IMR-90 (cell line): ENCODE results near the gene RAB23. TPM values are rescaled to one million over a fixed set of nuclear protein-coding genes. Genes with fewer than 3 reads are reported as not detected.
A peak's percentile ranks its signal among the peaks of the same experiment; 100 is the strongest.

Source experiments
- ATAC-seq: fragments of 200-7000 bp; cut with Tn5 transposase; 2 replicates; pipeline ENCODE4 v1.9.1; 2020; ENCODE audit warnings: low read depth, mild to moderate bottlenecking, moderate library complexity
- BruUV-seq: library from RNA; stranded (reverse); fragments of 400-500 nt; replicated peaks from 2 replicates; lab custom pipeline; 2021; lab: Mats Ljungman, UMichigan
- CTCF ChIA-PET: fragments of 300-600 bp; formaldehyde crosslinking; extraction: SDS; loops from one replicate; lab custom pipeline; 2021; ENCODE audit warnings: antibody characterized with exemption; lab: Yijun Ruan, JAX
- POLR2A ChIA-PET: fragments of 300-600 bp; sonication (Branson Sonifier 250); formaldehyde crosslinking; loops from one replicate; lab custom pipeline; 2022; ENCODE audit warnings: antibody characterized with exemption; ENCODE audit not compliant: unreplicated experiment; lab: Charles Lee
- DNase-seq: peaks from one replicate; pipeline ENCODE4 v3.0.0; 2013
- H2AFZ ChIP-seq: replicated peaks from 2 replicates; pipeline ENCODE3; 2013; ENCODE audit warnings: low read length, mild to moderate bottlenecking; ENCODE audit not compliant: poor library complexity
- H2AK5ac ChIP-seq: 2 replicates; pipeline ENCODE4 v1.6.1; 2013; ENCODE audit warnings: low read depth, low read length, inconsistent platforms
- H2AK9ac ChIP-seq: replicated peaks from 2 replicates; pipeline ENCODE3; 2013; ENCODE audit warnings: mild to moderate bottlenecking, low read depth, low read length, moderate library complexity; ENCODE audit not compliant: poor library complexity
- H2BK120ac ChIP-seq: 2 replicates; pipeline ENCODE4 v1.6.1; 2013; ENCODE audit warnings: low read depth, low read length, inconsistent platforms
- H2BK15ac ChIP-seq: 3 replicates; pipeline ENCODE4 v1.6.1; 2013; ENCODE audit warnings: low read depth, low read length, inconsistent platforms
- H2BK20ac ChIP-seq: 2 replicates; pipeline ENCODE4 v1.6.1; 2013; ENCODE audit warnings: low read depth, mild to moderate bottlenecking, inconsistent platforms, low read length, moderate library complexity
- H2BK5ac ChIP-seq: 2 replicates; pipeline ENCODE4 v1.6.1; 2013; ENCODE audit warnings: mild to moderate bottlenecking, low read depth, low read length, inconsistent platforms; ENCODE audit not compliant: poor library complexity, severe bottlenecking
- H3K14ac ChIP-seq: replicated peaks from 2 replicates; pipeline ENCODE4 v1.6.1; 2013; ENCODE audit warnings: low read depth, low read length, inconsistent platforms
- H3K18ac ChIP-seq: 2 replicates; pipeline ENCODE4 v1.6.1; 2013; ENCODE audit warnings: low read depth, low read length, control low read depth
- H3K23ac ChIP-seq: 2 replicates; pipeline ENCODE4 v1.6.1; 2013; ENCODE audit warnings: low read depth, low read length, inconsistent platforms
- H3K27ac ChIP-seq: 2 replicates; pipeline ENCODE4 v1.5.1; 2013; ENCODE audit warnings: mild to moderate bottlenecking, control low read depth, low read length; ENCODE audit not compliant: insufficient read depth
- H3K27me3 ChIP-seq: 2 replicates; pipeline ENCODE4 v1.6.1; 2013; ENCODE audit warnings: low read length; ENCODE audit not compliant: control insufficient read depth, insufficient read depth
- H3K36me3 ChIP-seq: 2 replicates; pipeline ENCODE4 v1.6.1; 2013; ENCODE audit warnings: low read length, mixed read lengths; ENCODE audit not compliant: control insufficient read depth, insufficient read depth
- H3K4ac ChIP-seq: 2 replicates; pipeline ENCODE4 v1.6.1; 2013; ENCODE audit warnings: low read depth, low read length, inconsistent platforms
- H3K4me1 ChIP-seq: 2 replicates; pipeline ENCODE4 v1.6.1; 2013; ENCODE audit warnings: low read length, mixed read lengths; ENCODE audit not compliant: control insufficient read depth, insufficient read depth
- H3K4me2 ChIP-seq: 2 replicates; pipeline ENCODE4 v1.6.1; 2013; ENCODE audit warnings: low read depth, mild to moderate bottlenecking, control low read depth, low read length, moderate library complexity
- H3K4me3 ChIP-seq: 2 replicates; pipeline ENCODE4 v1.5.1; 2013; ENCODE audit warnings: low read depth, mild to moderate bottlenecking, control low read depth, low read length, moderate library complexity; ENCODE audit not compliant: insufficient read depth
- H3K56ac ChIP-seq: 2 replicates; pipeline ENCODE4 v1.6.1; 2013; ENCODE audit warnings: low read length, inconsistent platforms; ENCODE audit not compliant: insufficient read depth; ENCODE audit errors: extremely low read depth
- H3K79me1 ChIP-seq, 2 experiments: 2 replicates each; pipeline ENCODE4 v1.6.1; 2013; ENCODE audit warnings: low read length in 2 of 2, inconsistent platforms in 1 of 2, low read depth in 1 of 2
- H3K9ac ChIP-seq: 2 replicates; pipeline ENCODE4 v1.6.1; 2013; ENCODE audit warnings: low read depth, low read length, control low read depth
- H3K9me1 ChIP-seq: 2 replicates; pipeline ENCODE4 v1.6.1; 2013; ENCODE audit warnings: low read length, inconsistent platforms; ENCODE audit not compliant: insufficient read depth
- H3K9me3 ChIP-seq: 2 replicates; pipeline ENCODE4 v1.6.1; 2013; ENCODE audit warnings: low read length; ENCODE audit not compliant: control insufficient read depth, insufficient read depth
- H4K20me1 ChIP-seq: 2 replicates; pipeline ENCODE4 v1.6.1; 2013; ENCODE audit warnings: low read length, inconsistent platforms; ENCODE audit not compliant: insufficient read depth
- H4K5ac ChIP-seq: 2 replicates; pipeline ENCODE4 v1.6.1; 2013; ENCODE audit warnings: mild to moderate bottlenecking, low read depth, low read length, control low read depth
- H4K8ac ChIP-seq, 2 experiments: 2 replicates each; pipeline ENCODE4 v1.6.1; 2013; ENCODE audit warnings: low read depth in 2 of 2, low read length in 2 of 2, control low read depth in 1 of 2, inconsistent platforms in 1 of 2
- H4K91ac ChIP-seq: 2 replicates; pipeline ENCODE4 v1.6.1; 2013; ENCODE audit warnings: low read depth, low read length, inconsistent platforms; ENCODE audit not compliant: insufficient read depth
- CEBPB ChIP-seq: IDR thresholded peaks from 2 replicates; pipeline ENCODE4 v1.6.1; 2012; ENCODE audit warnings: low read depth, low read length, improper control_type of control experiment
- CTCF ChIP-seq: conservative IDR thresholded peaks from 2 replicates; pipeline ENCODE4 v1.5.1; 2012; ENCODE audit warnings: mild to moderate bottlenecking, low read depth, low read length, improper control_type of control experiment
- MAZ ChIP-seq: IDR thresholded peaks from 2 replicates; pipeline ENCODE4 v1.6.1; 2012; ENCODE audit warnings: low read depth, mild to moderate bottlenecking, low read length, improper control_type of control experiment, moderate library complexity, borderline replicate concordance
- WGBS, 2 experiments: methylation state at CpG; one replicate each; pipeline versions ENCODE4 v1.1.5 to v1.1.7; 2013; ENCODE audit warnings: missing lambda C conversion rate in 2 of 2; ENCODE audit not compliant: insufficient read length in 1 of 2; ENCODE audit errors: extremely low coverage in 2 of 2; 5-methylcytosine and 5-hydroxymethylcytosine counted together
- dilution Hi-C: fragments of 300-500 bp; cut with HindIII; formaldehyde crosslinking; loops from one replicate; pipeline ENCODE4 v1.14.3; 2018; ENCODE audit warnings: low sequenced_read_pairs; ENCODE audit not compliant: unreplicated experiment
- in situ Hi-C: fragments of 300-500 bp; cut with MboI; formaldehyde crosslinking; loops from 3 replicates; pipeline ENCODE4 v1.14.3; 2019; ENCODE audit warnings: low sequenced_read_pairs, inconsistent platforms, mixed read lengths
- intact Hi-C: fragments of 100-400 bp; cut with micrococcal nuclease; formaldehyde crosslinking; loops from 2 replicates; pipeline ENCODE4 v1.10.0; 2022
- polyA plus RNA-seq, 3 experiments: library from polyadenylated mRNA; depleted of rRNA; stranded (reverse); fragments of >200 nt; gene quantifications; 2 replicates each; pipeline ENCODE4 v1.2.3, GENCODE V29; 2012; ENCODE audit warnings: low replicate concordance in 1 of 3
- total RNA-seq: library from RNA; depleted of rRNA; stranded (reverse); fragments of >200 nt; gene quantifications from 2 replicates; pipeline ENCODE4 v1.2.3, GENCODE V29; 2012

Gene RAB23
- total and polyA plus RNA-seq, 2 of the 4 experiments (the other 2 are of a cell fraction): 10.8 to 13.3 TPM

GRCh38 chr6:57221191-57221935 is 744 bp downstream of the RAB23 start:
- POLR2A ChIA-PET: interaction anchor here (0.8 kb wide), 1 partner anchor 10 kb away, joined by 3 read pairs; no protein-coding TSS in a partner anchor
- TF ChIP-seq MAZ (0 out of 2 replicates have a peak, but pooled peaks have one; percentile 10), CTCF (0 out of 2 replicates have a peak, but pooled peaks have one; percentile 30), CEBPB (no peak)
- Histone ChIP-seq H2AK9ac (peak overlapping the region; percentile 75), H4K5ac (peak overlapping the region; percentile 34), H3K18ac (peak overlapping the region; percentile 48), H2AK5ac (peak overlapping the region; percentile 90), H2AFZ (peak overlapping the region; percentile 89), H3K14ac (peak overlapping the region; percentile 100), H3K4me2 (peak overlapping the region; percentile 97), H3K27ac (peak overlapping the region; percentile 97), H3K9ac (peak overlapping the region; percentile 97), H3K9me1 (no peaks in the 10 kb centered on the region), H2BK120ac (peak overlapping the region; percentile 91), H3K23ac (peak overlapping the region; percentile 99), H3K36me3 (no peaks in the 10 kb centered on the region; the same call in 1 of the 2 replicates), H4K8ac (peak overlapping the region; percentile 56 to 95), H3K9me3 (0 out of 2 replicates have a peak, but pooled peaks cover 1% of the 10 kb centered on the region), H3K27me3 (no peaks in the 10 kb centered on the region), H3K4me3 (peak overlapping the region; percentile 85), H3K79me1 (peaks cover 0 to 41% of the 10 kb centered on the region in 2 experiments; a peak in 2 of 4 replicates), H2BK15ac (peak overlapping the region; percentile 96; the same call in 1 of the 3 replicates), H3K4me1 (peaks cover 5% of the 10 kb centered on the region), H2BK20ac (peak overlapping the region; percentile 36; the same call in 1 of the 2 replicates), H2BK5ac (peak overlapping the region; percentile 83), H3K4ac (peak overlapping the region; percentile 98), H3K56ac (peak overlapping the region; percentile 96), H4K20me1 (peaks cover 8% of the 10 kb centered on the region), H4K91ac (peak overlapping the region; percentile 79)
- no TSS peak for BruUV-seq
- dilution Hi-C loops: no loop called here
- CTCF ChIA-PET: interaction anchor here (0.6 to 1.4 kb wide), 6 partner anchors 13 to 45 kb away, joined by 3 to 6 read pairs (median 3); no protein-coding TSS in a partner anchor
- in situ Hi-C loops: no loop called here
- peak; percentile 70 for ATAC-seq
- peak; percentile 45 for DNase-seq
- 0% methylated on average over 10 of the region's 38 CpGs; no CpG with 5 or more reads in 1 of the 2 experiments for WGBS, 2 experiments
- intact Hi-C loops: no loop called here
